Measurements from ENCODE around the gene TM9SF4. TPM values are rescaled to one million over a fixed set of nuclear protein-coding genes. Genes with fewer than 3 reads are reported as not detected.

The TM9SF4 gene
- total RNA-seq, 1 experiment from 2014 or later: 67.8 TPM

GRCh38 chr20:32158943-32159660 lies 49.6 kb downstream of the TM9SF4 start:
- POLR2A ChIA-PET (ENCODE audit: unreplicated experiment): no interaction called here
- CTCF ChIA-PET: no interaction called here
- Histone ChIP-seq H3K9me3 (ENCODE audit: insufficient read depth, low read depth) (no peaks in the 10 kb centered on the region), H3F3A (ENCODE audit: insufficient read depth, low read depth) (peaks cover 7% of the 10 kb centered on the region; the same call in 1 of the 2 replicates), H3K79me2 (ENCODE audit: low read depth) (no peaks in the 10 kb centered on the region), H4K20me1 (ENCODE audit: insufficient read depth) (no peaks in the 10 kb centered on the region), H3K9me2 (ENCODE audit: insufficient read depth) (no peaks in the 10 kb centered on the region), H3K4me3 (no peak overlapping the region), H2AFZ (no peak overlapping the region), H3K36me3 (ENCODE audit: low read depth) (peaks cover 25% of the 10 kb centered on the region), H3K4me2 (no peak overlapping the region), H3K27ac (no peak overlapping the region), H3K27me3 (ENCODE audit: insufficient read depth, low read depth) (no peaks in the 10 kb centered on the region), H3K4me1 (replicated peaks; ENCODE audit: insufficient read depth) (no peaks in the 10 kb centered on the region)
- intact Hi-C loops (cut with micrococcal nuclease; ENCODE audit: unreplicated experiment): loop anchor here (5.0 kb wide), 1 partner anchor 363 kb away; no protein-coding TSS in a partner anchor
- DNase-seq: no peak
- TF ChIP-seq CTCF (conservative IDR thresholded peaks at IDR 0.05) (no peak), EZH2 (IDR thresholded peaks at IDR 0.05; ENCODE audit: low read depth) (no peak)
- BruUV-seq (replicated peaks): no TSS peak

GRCh38 chr20:32159766-32160221 lies 50.3 kb downstream of the TM9SF4 start:
- Histone ChIP-seq H3K27me3 (ENCODE audit: insufficient read depth, low read depth) (no peaks in the 10 kb centered on the region), H3K36me3 (ENCODE audit: low read depth) (peaks cover 25% of the 10 kb centered on the region), H2AFZ (no peak overlapping the region), H3K4me3 (no peak overlapping the region), H3K4me1 (replicated peaks; ENCODE audit: insufficient read depth) (no peaks in the 10 kb centered on the region), H3K4me2 (no peak overlapping the region), H3K27ac (no peak overlapping the region), H3F3A (ENCODE audit: insufficient read depth, low read depth) (peaks cover 7% of the 10 kb centered on the region; the same call in 1 of the 2 replicates), H4K20me1 (ENCODE audit: insufficient read depth) (no peaks in the 10 kb centered on the region), H3K9me2 (ENCODE audit: insufficient read depth) (no peaks in the 10 kb centered on the region), H3K9me3 (ENCODE audit: insufficient read depth, low read depth) (no peaks in the 10 kb centered on the region), H3K79me2 (ENCODE audit: low read depth) (no peaks in the 10 kb centered on the region)
- DNase-seq: no peak
- TF ChIP-seq CTCF (conservative IDR thresholded peaks at IDR 0.05) (no peak), EZH2 (IDR thresholded peaks at IDR 0.05; ENCODE audit: low read depth) (no peak)
- no TSS peak for BruUV-seq (replicated peaks)
- intact Hi-C loops (cut with micrococcal nuclease; ENCODE audit: unreplicated experiment): loop anchor here (5.0 kb wide), 1 partner anchor 363 kb away; no protein-coding TSS in a partner anchor
- ChIA-PET POLR2A (ENCODE audit: unreplicated experiment) (no interaction called here), CTCF (no interaction called here)

GRCh38 chr20:32160341-32160740 lies 50.8 kb downstream of the TM9SF4 start:
- intact Hi-C loops (cut with micrococcal nuclease; ENCODE audit: unreplicated experiment): no loop called here
- Histone ChIP-seq H3K79me2 (ENCODE audit: low read depth) (no peaks in the 10 kb centered on the region), H3K4me3 (no peak overlapping the region), H3K9me3 (ENCODE audit: insufficient read depth, low read depth) (no peaks in the 10 kb centered on the region), H3K4me2 (no peak overlapping the region), H3K27me3 (ENCODE audit: insufficient read depth, low read depth) (no peaks in the 10 kb centered on the region), H3K27ac (no peak overlapping the region), H2AFZ (no peak overlapping the region), H3K4me1 (replicated peaks; ENCODE audit: insufficient read depth) (no peaks in the 10 kb centered on the region), H3F3A (ENCODE audit: insufficient read depth, low read depth) (peaks cover 5% of the 10 kb centered on the region; the same call in 1 of the 2 replicates), H4K20me1 (ENCODE audit: insufficient read depth) (no peaks in the 10 kb centered on the region), H3K9me2 (ENCODE audit: insufficient read depth) (no peaks in the 10 kb centered on the region), H3K36me3 (ENCODE audit: low read depth) (peaks cover 25% of the 10 kb centered on the region)
- CTCF ChIA-PET: no interaction called here
- BruUV-seq (replicated peaks): no TSS peak
- no peak for TF ChIP-seq EZH2 (IDR thresholded peaks at IDR 0.05; ENCODE audit: low read depth)
- no peak for TF ChIP-seq CTCF (conservative IDR thresholded peaks at IDR 0.05)
- no peak for DNase-seq
- POLR2A ChIA-PET (ENCODE audit: unreplicated experiment): no interaction called here
